Lower lobe of right lung (tissue), 2 donors: ENCODE measurements around the gene CEP164. TPM values are rescaled to one million over a fixed set of nuclear protein-coding genes. Genes with fewer than 3 reads are reported as not detected.

Experiments
- ATAC-seq, 2 donors: fragments of 200-7000 bp; cut with Tn5 transposase; one replicate each; pipeline ENCODE4 v1.9.1; 2020 to 2022; ENCODE audit warnings: mild to moderate bottlenecking in 2 of 2, moderate library complexity in 2 of 2
- DNase-seq: peaks from one replicate; pipeline ENCODE4 v3.0.0-alpha.2; 2020
- H3K27ac ChIP-seq: fragments of 200-600 bp; one replicate; pipeline ENCODE4 v1.8.0; 2022
- H3K27me3 ChIP-seq: fragments of 200-600 bp; one replicate; pipeline ENCODE4 v1.8.0; 2022; ENCODE audit warnings: low read depth
- H3K36me3 ChIP-seq: fragments of 200-600 bp; one replicate; pipeline ENCODE4 v1.8.0; 2022; ENCODE audit warnings: mild to moderate bottlenecking
- H3K4me1 ChIP-seq: fragments of 200-600 bp; one replicate; pipeline ENCODE4 v1.8.0; 2022
- H3K4me3 ChIP-seq: fragments of 200-600 bp; one replicate; pipeline ENCODE4 v1.8.0; 2022; ENCODE audit warnings: mild to moderate bottlenecking
- H3K9me3 ChIP-seq: fragments of 200-600 bp; one replicate; pipeline ENCODE4 v1.8.0; 2022
- intact Hi-C: fragments of 100-400 bp; cut with DNase I; formaldehyde crosslinking; loops from one replicate; pipeline ENCODE4 v1.11.0; 2022
- total RNA-seq: library from RNA; stranded (reverse); fragmentation: NEBNext Ultra II Directional; extraction: Animal tissue kit (Norgen Biotek cat#: 25700); gene quantifications from one replicate; pipeline ENCODE4 v1.2.1, GENCODE V29; 2021
- TF ChIP-seq, protein P1 (sequence below): fragments of 200-600 bp; IDR thresholded peaks from one replicate; pipeline ENCODE4 v1.8.0; 2022; ENCODE audit warnings: antibody characterized with exemption, mild to moderate bottlenecking
- donor health status: DM: no; HTN: yes; CAD: no; lungs with severe emphysema.

CEP164 gene
- total RNA-seq, 1 donor from 2014 or later: 27.3 TPM

- Histone ChIP-seq H3K27me3 (no peaks in the 10 kb centered on the region), H3K36me3 (peaks cover 93% of the 10 kb centered on the region), H3K27ac (no peak overlapping the region), H3K9me3 (no peaks in the 10 kb centered on the region), H3K4me1 (no peaks in the 10 kb centered on the region), H3K4me3 (no peak overlapping the region)
- no peak for DNase-seq
- TF ChIP-seq, protein P1, sequence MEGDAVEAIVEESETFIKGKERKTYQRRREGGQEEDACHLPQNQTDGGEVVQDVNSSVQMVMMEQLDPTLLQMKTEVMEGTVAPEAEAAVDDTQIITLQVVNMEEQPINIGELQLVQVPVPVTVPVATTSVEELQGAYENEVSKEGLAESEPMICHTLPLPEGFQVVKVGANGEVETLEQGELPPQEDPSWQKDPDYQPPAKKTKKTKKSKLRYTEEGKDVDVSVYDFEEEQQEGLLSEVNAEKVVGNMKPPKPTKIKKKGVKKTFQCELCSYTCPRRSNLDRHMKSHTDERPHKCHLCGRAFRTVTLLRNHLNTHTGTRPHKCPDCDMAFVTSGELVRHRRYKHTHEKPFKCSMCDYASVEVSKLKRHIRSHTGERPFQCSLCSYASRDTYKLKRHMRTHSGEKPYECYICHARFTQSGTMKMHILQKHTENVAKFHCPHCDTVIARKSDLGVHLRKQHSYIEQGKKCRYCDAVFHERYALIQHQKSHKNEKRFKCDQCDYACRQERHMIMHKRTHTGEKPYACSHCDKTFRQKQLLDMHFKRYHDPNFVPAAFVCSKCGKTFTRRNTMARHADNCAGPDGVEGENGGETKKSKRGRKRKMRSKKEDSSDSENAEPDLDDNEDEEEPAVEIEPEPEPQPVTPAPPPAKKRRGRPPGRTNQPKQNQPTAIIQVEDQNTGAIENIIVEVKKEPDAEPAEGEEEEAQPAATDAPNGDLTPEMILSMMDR: no peak
- ATAC-seq: no peak
- intact Hi-C loops: no loop called here
Measured at GRCh38 chr11:117390743-117391142, 63.1 kb downstream of the CEP164 start.

DNA sequence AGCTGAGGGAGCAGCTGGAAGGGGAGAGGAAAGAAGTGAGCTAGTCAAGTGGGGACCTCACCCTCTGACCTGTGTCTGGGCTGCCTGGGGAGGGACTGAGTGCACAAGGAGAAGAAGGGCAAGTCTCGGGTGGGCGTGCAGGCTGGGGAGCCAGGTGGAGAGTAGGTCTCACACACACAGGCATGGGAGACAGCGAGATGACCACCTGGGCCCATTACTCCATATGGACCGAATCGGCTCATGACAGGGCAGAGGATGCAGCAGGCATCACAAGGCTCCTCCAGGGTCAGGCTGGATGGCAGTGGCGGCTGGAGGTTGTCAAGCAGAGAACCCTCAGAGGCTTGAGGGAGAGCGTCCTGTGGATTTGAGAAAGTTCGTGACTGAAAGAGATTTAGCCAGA, 63.5 kb downstream of the CEP164 start:
- Histone ChIP-seq H3K9me3 (no peaks in the 10 kb centered on the region), H3K27me3 (no peaks in the 10 kb centered on the region), H3K4me3 (no peak overlapping the region), H3K36me3 (peaks cover 93% of the 10 kb centered on the region), H3K27ac (no peak overlapping the region), H3K4me1 (no peaks in the 10 kb centered on the region)
- no peak for ATAC-seq
- TF ChIP-seq, protein P1: no peak
- intact Hi-C loops: no loop called here
- DNase-seq: no peak

- TF ChIP-seq, protein P1: no peak
- Histone ChIP-seq H3K27me3 (no peaks in the 10 kb centered on the region), H3K9me3 (no peaks in the 10 kb centered on the region), H3K4me3 (no peak overlapping the region), H3K27ac (no peak overlapping the region), H3K36me3 (peaks cover 93% of the 10 kb centered on the region), H3K4me1 (no peaks in the 10 kb centered on the region)
- intact Hi-C loops: no loop called here
- ATAC-seq: no peak
- DNase-seq: no peak
Measured at GRCh38 chr11:117392001-117392690, 64.5 kb downstream of the CEP164 start.

- ATAC-seq (no peak), DNase-seq (no peak)
- H3K36me3 ChIP-seq: peaks cover 92% of the 10 kb centered on the region
- intact Hi-C loops: no loop called here
- H3K27me3 ChIP-seq: no peaks in the 10 kb centered on the region
- H3K27ac ChIP-seq: no peak overlapping the region
- H3K9me3 ChIP-seq: no peaks in the 10 kb centered on the region
- TF ChIP-seq, protein P1: no peak
- no peaks in the 10 kb centered on the region for H3K4me1 ChIP-seq
- no peak overlapping the region for H3K4me3 ChIP-seq
Measured at GRCh38 chr11:117392979-117393378, 65.3 kb downstream of the CEP164 start.

GRCh38 chr11:117394221-117394925, 66.7 kb downstream of the CEP164 start:
- intact Hi-C loops: no loop called here
- Histone ChIP-seq H3K9me3 (peaks cover 7% of the 10 kb centered on the region), H3K4me1 (no peaks in the 10 kb centered on the region), H3K36me3 (peaks cover 88% of the 10 kb centered on the region), H3K4me3 (no peak overlapping the region), H3K27ac (no peak overlapping the region), H3K27me3 (no peaks in the 10 kb centered on the region)
- DNase-seq: no peak
- no peak for ATAC-seq
- TF ChIP-seq, protein P1: no peak
